ENCODE data around the gene RIC8B. TPM values are rescaled to one million over a fixed set of nuclear protein-coding genes. Genes with fewer than 3 reads are reported as not detected.

Gene RIC8B
- total and polyA plus RNA-seq, 2 of the 13 experiments (the other 11 are each of a cell fraction or from before 2014, with no cell fraction given): 5.1 to 7.5 TPM

DNA sequence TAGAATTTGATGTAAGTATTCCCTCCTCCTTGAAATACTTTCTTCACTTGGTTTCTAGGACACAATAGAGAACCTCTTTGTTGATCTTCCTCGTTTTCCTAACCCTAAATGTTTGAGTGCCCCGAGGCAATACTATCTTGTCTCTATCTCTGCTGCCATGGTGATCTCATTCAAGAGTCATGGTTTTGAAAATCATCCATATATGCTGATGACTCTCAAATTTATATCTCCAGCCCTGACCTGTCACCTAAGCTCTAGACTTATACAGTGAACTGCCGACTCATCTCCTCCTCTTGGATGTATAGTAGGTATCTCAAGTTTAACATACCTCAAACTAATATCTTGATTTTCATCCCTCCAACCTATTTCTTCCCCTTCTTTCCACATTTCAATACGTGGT is 71.4 kb downstream of the RIC8B start (continued):
- TF ChIP-seq, protein P1, sequence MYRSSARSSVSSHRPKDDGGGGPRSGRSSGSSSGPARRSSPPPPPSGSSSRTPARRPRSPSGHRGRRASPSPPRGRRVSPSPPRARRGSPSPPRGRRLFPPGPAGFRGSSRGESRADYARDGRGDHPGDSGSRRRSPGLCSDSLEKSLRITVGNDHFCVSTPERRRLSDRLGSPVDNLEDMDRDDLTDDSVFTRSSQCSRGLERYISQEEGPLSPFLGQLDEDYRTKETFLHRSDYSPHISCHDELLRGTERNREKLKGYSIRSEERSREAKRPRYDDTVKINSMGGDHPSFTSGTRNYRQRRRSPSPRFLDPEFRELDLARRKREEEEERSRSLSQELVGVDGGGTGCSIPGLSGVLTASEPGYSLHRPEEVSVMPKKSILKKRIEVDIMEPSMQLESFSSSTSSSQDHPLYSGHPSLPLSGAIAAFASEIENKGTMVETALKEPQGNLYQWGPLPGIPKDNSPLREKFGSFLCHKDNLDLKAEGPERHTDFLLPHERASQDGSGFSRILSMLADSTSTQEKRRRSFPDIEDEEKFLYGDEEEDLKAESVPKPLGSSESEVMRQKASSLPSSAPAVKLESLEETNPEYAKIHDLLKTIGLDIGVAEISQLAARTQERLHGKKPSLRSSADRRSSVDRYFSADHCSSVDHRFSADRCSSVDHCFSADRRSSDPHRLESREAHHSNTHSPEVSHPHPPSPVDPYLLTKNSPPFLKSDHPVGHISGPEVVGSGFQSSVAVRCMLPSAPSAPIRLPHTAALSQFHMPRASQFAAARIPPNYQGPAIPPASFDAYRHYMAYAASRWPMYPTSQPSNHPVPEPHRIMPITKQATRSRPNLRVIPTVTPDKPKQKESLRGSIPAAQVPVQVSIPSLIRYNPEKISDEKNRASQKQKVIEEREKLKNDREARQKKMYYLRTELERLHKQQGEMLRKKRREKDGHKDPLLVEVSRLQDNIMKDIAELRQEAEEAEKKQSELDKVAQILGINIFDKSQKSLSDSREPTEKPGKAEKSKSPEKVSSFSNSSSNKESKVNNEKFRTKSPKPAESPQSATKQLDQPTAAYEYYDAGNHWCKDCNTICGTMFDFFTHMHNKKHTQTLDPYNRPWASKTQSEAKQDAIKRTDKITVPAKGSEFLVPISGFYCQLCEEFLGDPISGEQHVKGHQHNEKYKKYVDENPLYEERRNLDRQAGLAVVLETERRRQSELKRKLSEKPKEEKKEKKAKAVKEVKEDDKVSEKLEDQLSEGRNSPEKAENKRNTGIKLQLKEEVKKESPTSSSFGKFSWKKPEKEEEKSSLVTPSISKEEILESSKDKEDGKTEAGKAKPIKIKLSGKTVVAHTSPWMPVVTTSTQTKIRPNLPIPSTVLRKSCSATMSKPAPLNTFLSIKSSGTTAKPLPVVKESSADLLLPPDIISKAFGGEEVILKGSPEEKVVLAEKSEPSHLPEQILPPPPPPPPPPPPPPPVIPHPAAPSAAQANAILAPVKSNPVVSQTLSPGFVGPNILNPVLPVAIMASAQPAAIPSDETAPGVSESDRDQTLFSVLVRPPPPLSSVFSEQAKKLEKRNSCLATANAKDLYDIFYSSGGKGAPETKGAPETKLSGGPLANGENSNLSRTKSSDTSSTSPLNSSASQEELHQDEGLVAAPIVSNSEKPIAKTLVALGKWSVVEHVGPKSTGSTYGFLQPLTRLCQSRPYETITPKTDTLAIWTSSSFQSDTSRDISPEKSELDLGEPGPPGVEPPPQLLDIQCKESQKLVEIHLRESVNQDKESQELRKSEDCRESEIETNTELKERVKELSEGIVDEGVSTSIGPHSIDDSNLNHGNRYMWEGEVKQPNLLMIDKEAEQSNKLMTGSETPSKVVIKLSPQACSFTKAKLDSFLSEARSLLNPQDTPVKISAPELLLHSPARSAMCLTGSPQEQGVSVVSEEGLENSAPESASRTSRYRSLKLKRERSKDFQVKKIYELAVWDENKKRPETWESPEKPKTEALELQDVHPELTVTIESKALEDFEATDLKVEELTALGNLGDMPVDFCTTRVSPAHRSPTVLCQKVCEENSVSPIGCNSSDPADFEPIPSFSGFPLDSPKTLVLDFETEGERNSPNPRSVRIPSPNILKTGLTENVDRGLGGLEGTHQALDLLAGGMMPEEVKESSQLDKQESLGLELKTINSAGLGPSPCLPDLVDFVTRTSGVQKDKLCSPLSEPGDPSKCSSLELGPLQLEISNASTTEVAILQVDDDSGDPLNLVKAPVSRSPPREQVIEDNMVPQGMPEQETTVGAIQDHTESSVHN (CRISPR knock-in tag; IDR thresholded peaks at IDR 0.05): no peak
- no peak for TF ChIP-seq NFE2L2 (IDR thresholded peaks at IDR 0.05; ENCODE audit: low read length)
- no peak for TF ChIP-seq ZNF230 (CRISPR knock-in tag; IDR thresholded peaks at IDR 0.05)
- no peak for TF ChIP-seq MIER2 (CRISPR knock-in tag; IDR thresholded peaks at IDR 0.05)
- no peak for TF ChIP-seq SRSF9 (IDR thresholded peaks at IDR 0.05; ENCODE audit: borderline replicate concordance, insufficient read depth, low read depth, low read length, poor library complexity, severe bottlenecking)
- TF ChIP-seq ZNF749 (CRISPR knock-in tag; IDR thresholded peaks at IDR 0.05; ENCODE audit: borderline replicate concordance): no peak
- no peak for TF ChIP-seq RNF2 (conservative IDR thresholded peaks at IDR 0.05; ENCODE audit: low read depth)
- no peak for TF ChIP-seq MED1 (CRISPR knock-in tag; IDR thresholded peaks at IDR 0.05)
- no peak for TF ChIP-seq NFIC (IDR thresholded peaks at IDR 0.05; ENCODE audit: low read length)

All from HepG2 (cell line).